ENCODE data around the gene SEMA7A. TPM values are rescaled to one million over a fixed set of nuclear protein-coding genes. Genes with fewer than 3 reads are reported as not detected.

The SEMA7A gene
- total and polyA plus RNA-seq, 2 of the 4 experiments (the other 2 are of a cell fraction) = 30.5 to 87.3 TPM

GRCh38 chr15:74385733-74386132 lies 48.0 kb downstream of the SEMA7A start:
- peak overlapping the region in 1 of 2 experiments; percentile 34; a peak in 1 of 4 replicates for H4K8ac ChIP-seq (ENCODE audit: low read depth in 2 of 2, low read length in 2 of 2)
- DNase-seq = no peak
- dilution Hi-C loops (cut with HindIII; ENCODE audit: low sequenced_read_pairs, unreplicated experiment) (no loop called here), intact Hi-C loops (cut with micrococcal nuclease) (no loop called here), in situ Hi-C loops (cut with MboI; ENCODE audit: low sequenced_read_pairs) (no loop called here)
- H2AFZ ChIP-seq (replicated peaks; ENCODE audit: low read length, poor library complexity) = peak overlapping the region; percentile 35
- H3K36me3 ChIP-seq (ENCODE audit: control insufficient read depth, insufficient read depth, low read length) = no peaks in the 10 kb centered on the region
- no peak overlapping the region for H3K4me3 ChIP-seq (ENCODE audit: insufficient read depth, low read depth, low read length)
- no peak overlapping the region for H3K56ac ChIP-seq (ENCODE audit: extremely low read depth, insufficient read depth, low read length)
- CTCF ChIA-PET = interaction anchor here (0.6 to 5.3 kb wide), 2 partner anchors 53 to 374 kb away, joined by 6 to 31 read pairs; no protein-coding TSS in a partner anchor
- no peak for ATAC-seq (ENCODE audit: low read depth)
- H3K9me3 ChIP-seq (ENCODE audit: control insufficient read depth, insufficient read depth, low read length) = no peaks in the 10 kb centered on the region
- H3K4ac ChIP-seq (ENCODE audit: low read depth, low read length) = peak overlapping the region; percentile 40; the same call in 1 of the 2 replicates
- WGBS, 2 experiments (ENCODE audit: extremely low coverage in 2 of 2, insufficient read length in 1 of 2) = no CpG with 5 or more reads among the region's 6 CpGs
- H3K14ac ChIP-seq (replicated peaks; ENCODE audit: low read depth, low read length) = no peak overlapping the region
- H3K4me1 ChIP-seq (ENCODE audit: control insufficient read depth, insufficient read depth, low read length) = peaks cover 4% of the 10 kb centered on the region; the same call in 1 of the 2 replicates
- H3K9me1 ChIP-seq (ENCODE audit: insufficient read depth, low read length) = peaks cover 10% of the 10 kb centered on the region
- POLR2A ChIA-PET (ENCODE audit: unreplicated experiment) = no interaction called here
- TF ChIP-seq RAD21 (IDR thresholded peaks at IDR 0.05; ENCODE audit: low read length) (no peak), CEBPB (IDR thresholded peaks at IDR 0.05; ENCODE audit: low read depth, low read length) (no peak), RCOR1 (IDR thresholded peaks at IDR 0.05; ENCODE audit: insufficient replicate concordance, low read length) (no peak), MAFK (IDR thresholded peaks at IDR 0.05; ENCODE audit: low read depth, low read length) (no peak), FOS (IDR thresholded peaks at IDR 0.05; ENCODE audit: low read depth, low read length) (no peak), POLR2A (IDR thresholded peaks at IDR 0.05; ENCODE audit: low read depth, low read length) (no peak; the same call in 1 of the 2 replicates), NFE2L2 (IDR thresholded peaks at IDR 0.05; ENCODE audit: low read depth, low read length) (no peak), RFX5 (IDR thresholded peaks at IDR 0.05; ENCODE audit: low read depth, low read length) (no peak), MAZ (IDR thresholded peaks at IDR 0.05; ENCODE audit: borderline replicate concordance, low read depth, low read length) (no peak), USF2 (IDR thresholded peaks at IDR 0.05; ENCODE audit: low read depth, low read length) (no peak), CHD1 (IDR thresholded peaks at IDR 0.05; ENCODE audit: low read depth, low read length) (no peak), ELK1 (IDR thresholded peaks at IDR 0.05; ENCODE audit: borderline replicate concordance, low read depth, low read length) (no peak), BHLHE40 (IDR thresholded peaks at IDR 0.05; ENCODE audit: low read depth, low read length) (no peak), CTCF (conservative IDR thresholded peaks at IDR 0.05; ENCODE audit: low read depth, low read length) (no peak), SMC3 (IDR thresholded peaks at IDR 0.05; ENCODE audit: low read depth, low read length) (no peak), MXI1 (IDR thresholded peaks at IDR 0.05; ENCODE audit: borderline replicate concordance, low read depth, low read length) (no peak)
- no peaks in the 10 kb centered on the region for H3K27me3 ChIP-seq (ENCODE audit: control insufficient read depth, insufficient read depth, low read length)
- H3K18ac ChIP-seq (ENCODE audit: low read depth, low read length) = no peak overlapping the region
- no peak overlapping the region for H3K23ac ChIP-seq (ENCODE audit: low read depth, low read length)
- H4K91ac ChIP-seq (ENCODE audit: insufficient read depth, low read depth, low read length) = peak overlapping the region; percentile 35; the same call in 1 of the 2 replicates
- H4K20me1 ChIP-seq (ENCODE audit: insufficient read depth, low read length) = no peaks in the 10 kb centered on the region
- H2BK5ac ChIP-seq (ENCODE audit: low read depth, low read length, poor library complexity, severe bottlenecking) = no peak overlapping the region
- peak overlapping the region; percentile 70; the same call in 1 of the 2 replicates for H2AK5ac ChIP-seq (ENCODE audit: low read depth, low read length)
- H3K27ac ChIP-seq (ENCODE audit: insufficient read depth, low read length) = no peak overlapping the region
- no TSS peak for BruUV-seq (replicated peaks)
- H3K79me1 ChIP-seq (ENCODE audit: low read depth in 1 of 2, low read length in 2 of 2) = peaks cover 0 to 5% of the 10 kb centered on the region in 2 experiments; a peak in 1 of 4 replicates
- no peak overlapping the region for H2BK15ac ChIP-seq (ENCODE audit: low read depth, low read length)
- no peak overlapping the region for H2BK20ac ChIP-seq (ENCODE audit: low read depth, low read length)
- no peak overlapping the region for H3K9ac ChIP-seq (ENCODE audit: low read depth, low read length)
- no peak overlapping the region for H2AK9ac ChIP-seq (replicated peaks; ENCODE audit: low read depth, low read length, poor library complexity)
- no peak overlapping the region for H3K4me2 ChIP-seq (ENCODE audit: low read depth, low read length)
- H2BK120ac ChIP-seq (ENCODE audit: low read depth, low read length) = peak overlapping the region; percentile 33; the same call in 1 of the 2 replicates
- no peak overlapping the region for H4K5ac ChIP-seq (ENCODE audit: low read depth, low read length)
